Lung (tissue), 12 donors: ENCODE data around the gene UBQLN4. TPM values are rescaled to one million over a fixed set of nuclear protein-coding genes. Genes with fewer than 3 reads are reported as not detected.

Source experiments
- ATAC-seq: fragments of 200-7000 bp; cut with Tn5 transposase; one replicate; pipeline ENCODE4 v1.9.1; 2020; ENCODE audit warnings: moderate number of reproducible peaks; ENCODE audit not compliant: insufficient read depth, low FRiP score
- DNase-seq, 3 donors: peaks; one replicate each; pipeline ENCODE4 v3.0.0-alpha.2; 2013 to 2017
- H3K27ac ChIP-seq, 2 donors: one replicate each; pipeline ENCODE4 v1.5.1; 2013; ENCODE audit warnings: mild to moderate bottlenecking in 2 of 2, moderate library complexity in 2 of 2, control low read depth in 1 of 2, inconsistent platforms in 1 of 2, low read depth in 1 of 2, low read length in 1 of 2
- H3K27me3 ChIP-seq, 3 donors: one replicate each; pipeline ENCODE4 v1.5.1; 2013; ENCODE audit warnings: low read length in 2 of 3; ENCODE audit not compliant: control insufficient read depth in 3 of 3, insufficient read depth in 3 of 3
- H3K36me3 ChIP-seq, 4 donors: one replicate each; pipeline ENCODE4 v1.5.1; 2013; ENCODE audit warnings: low read length in 4 of 4, mild to moderate bottlenecking in 1 of 4, moderate library complexity in 1 of 4; ENCODE audit not compliant: control insufficient read depth in 4 of 4, insufficient read depth in 4 of 4
- H3K4me1 ChIP-seq, 5 donors: one replicate each; pipeline ENCODE4 v1.5.1; 2013; ENCODE audit warnings: low read length in 5 of 5, mild to moderate bottlenecking in 2 of 5, moderate library complexity in 1 of 5; ENCODE audit not compliant: control insufficient read depth in 5 of 5, insufficient read depth in 5 of 5
- H3K4me3 ChIP-seq: one replicate; pipeline ENCODE4 v1.5.1; 2013; ENCODE audit warnings: mild to moderate bottlenecking, control low read depth, moderate library complexity
- H3K9ac ChIP-seq, 2 donors: one replicate each; pipeline ENCODE4 v1.5.1; 2013; ENCODE audit warnings: low read length in 2 of 2, control low read depth in 1 of 2; ENCODE audit not compliant: insufficient read depth in 1 of 2
- H3K9me3 ChIP-seq, 4 donors: one replicate each; pipeline ENCODE4 v1.5.1; 2013; ENCODE audit warnings: low read length in 3 of 4, mild to moderate bottlenecking in 1 of 4, moderate library complexity in 1 of 4; ENCODE audit not compliant: control insufficient read depth in 4 of 4, insufficient read depth in 3 of 4
- WGBS, 2 donors: extraction: QIAGEN DNeasy Blood & Tissue Kit; methylation state at CpG; one replicate each; pipeline ENCODE4 v1.1.7; 2013; 5-methylcytosine and 5-hydroxymethylcytosine counted together
- polyA plus RNA-seq, 2 donors: library from polyadenylated mRNA; stranded (reverse); fragments of 200-250 nt; gene quantifications; one replicate each; pipeline ENCODE4 v1.2.1, GENCODE V29; 2013
- total RNA-seq, 2 donors: library from RNA; depleted of rRNA in 1 of 2; stranded (reverse); fragments of >200 nt in 1 of 2; gene quantifications; one replicate each; pipeline ENCODE4 v1.2.1, GENCODE V29; 2014 to 2021
- TF ChIP-seq, protein P1 (sequence below): IDR thresholded peaks from 2 replicates; pipeline ENCODE4 v1.5.1; 2012; ENCODE audit warnings: mild to moderate bottlenecking; ENCODE audit errors: control extremely low read depth, extremely low read depth
- donor health status: control.
- donor health status: control.
- donor health status: Bipolar disorder and iron deficiency.
- donor health status: healthy.
- donor health status: DM: yes; HTN: yes; CAD: no.

Gene UBQLN4
- total and polyA plus RNA-seq, 4 donors: 16.2 to 27.2 (median 22.9) TPM

DNA sequence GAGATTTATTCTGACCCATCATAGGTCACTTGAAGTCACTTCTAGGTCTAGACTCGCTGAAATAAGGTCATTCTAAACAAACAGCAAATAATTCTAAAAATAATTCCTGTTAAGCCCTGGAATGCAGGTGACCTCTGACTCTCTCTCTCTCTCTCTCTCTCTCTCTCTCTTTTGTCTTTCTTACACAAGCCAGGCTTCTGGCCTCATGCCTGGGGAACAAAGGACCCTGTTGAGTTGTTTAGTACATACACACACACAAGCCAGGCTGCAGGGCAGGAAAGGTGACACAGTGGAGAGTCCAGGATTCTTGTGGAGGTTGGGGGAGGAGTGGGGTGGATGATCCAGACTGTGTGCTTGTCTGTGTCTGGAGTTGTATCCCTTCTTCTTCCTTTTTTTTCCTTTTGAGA is 32.7 kb upstream of the UBQLN4 start:
- TF ChIP-seq, protein P1, sequence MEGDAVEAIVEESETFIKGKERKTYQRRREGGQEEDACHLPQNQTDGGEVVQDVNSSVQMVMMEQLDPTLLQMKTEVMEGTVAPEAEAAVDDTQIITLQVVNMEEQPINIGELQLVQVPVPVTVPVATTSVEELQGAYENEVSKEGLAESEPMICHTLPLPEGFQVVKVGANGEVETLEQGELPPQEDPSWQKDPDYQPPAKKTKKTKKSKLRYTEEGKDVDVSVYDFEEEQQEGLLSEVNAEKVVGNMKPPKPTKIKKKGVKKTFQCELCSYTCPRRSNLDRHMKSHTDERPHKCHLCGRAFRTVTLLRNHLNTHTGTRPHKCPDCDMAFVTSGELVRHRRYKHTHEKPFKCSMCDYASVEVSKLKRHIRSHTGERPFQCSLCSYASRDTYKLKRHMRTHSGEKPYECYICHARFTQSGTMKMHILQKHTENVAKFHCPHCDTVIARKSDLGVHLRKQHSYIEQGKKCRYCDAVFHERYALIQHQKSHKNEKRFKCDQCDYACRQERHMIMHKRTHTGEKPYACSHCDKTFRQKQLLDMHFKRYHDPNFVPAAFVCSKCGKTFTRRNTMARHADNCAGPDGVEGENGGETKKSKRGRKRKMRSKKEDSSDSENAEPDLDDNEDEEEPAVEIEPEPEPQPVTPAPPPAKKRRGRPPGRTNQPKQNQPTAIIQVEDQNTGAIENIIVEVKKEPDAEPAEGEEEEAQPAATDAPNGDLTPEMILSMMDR: no peak

DNA sequence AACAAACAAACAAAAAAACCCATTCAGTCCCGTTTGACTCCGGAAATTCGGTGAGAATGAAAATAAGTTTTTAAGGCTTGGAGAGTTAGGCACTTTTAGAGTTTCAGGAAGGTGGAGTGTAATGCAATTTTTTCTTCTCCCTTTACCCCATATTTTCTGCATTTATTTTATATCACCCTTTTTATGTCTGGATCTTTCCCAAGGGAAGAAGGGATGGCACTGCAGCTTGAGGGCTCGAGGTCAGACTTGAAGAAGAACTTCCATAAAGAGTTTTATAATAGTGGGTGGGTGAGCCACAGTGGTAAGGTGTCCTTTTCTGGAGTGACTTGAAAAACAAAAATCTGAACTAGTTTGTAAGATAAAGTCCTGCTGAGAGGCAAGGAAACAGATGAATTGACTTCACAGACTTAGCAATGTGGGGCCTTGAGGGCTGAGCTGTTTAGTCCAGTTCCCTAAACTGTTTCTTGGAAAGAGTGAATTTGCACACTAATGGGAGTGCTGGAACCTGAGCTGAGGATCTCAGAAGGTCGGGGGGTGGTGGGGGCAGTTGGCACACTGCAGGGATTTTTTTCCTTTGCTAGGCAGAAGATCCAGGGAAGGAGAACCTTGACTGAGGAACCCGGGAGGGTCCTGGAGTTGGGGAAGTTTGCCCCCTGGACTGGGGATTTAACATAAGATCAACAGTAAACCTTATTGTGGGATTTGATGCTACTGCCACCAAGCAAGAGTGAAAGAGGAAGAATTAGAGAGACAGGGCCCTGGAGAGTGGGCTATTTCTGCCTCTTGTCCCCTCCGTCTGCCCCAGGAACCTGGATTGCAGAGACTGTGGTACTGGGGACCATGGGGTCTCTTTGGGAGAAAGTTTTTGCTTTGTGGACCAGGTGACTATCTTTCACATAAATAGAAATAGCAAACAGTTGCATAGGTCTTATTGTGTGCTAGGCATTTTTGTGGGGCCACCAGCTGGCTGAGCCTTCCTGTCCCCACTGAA is 30.5 kb upstream of the UBQLN4 start:
- H3K9ac ChIP-seq: peak overlapping the region; percentile 16 to 32
- H3K4me3 ChIP-seq: no peak overlapping the region
- peaks cover 0 to 29% (median 12%) of the 10 kb centered on the region in 5 donors for H3K4me1 ChIP-seq
- H3K36me3 ChIP-seq: peaks cover 0 to 3% (median 0%) of the 10 kb centered on the region in 4 donors
- H3K27me3 ChIP-seq: no peaks in the 10 kb centered on the region
- DNase-seq: no peak
- TF ChIP-seq, protein P1: no peak
- no peaks in the 10 kb centered on the region for H3K9me3 ChIP-seq
- H3K27ac ChIP-seq: no peak overlapping the region
- 63 to 73% methylated on average over 7 of the region's 7 CpGs for WGBS, 2 donors
- no peak for ATAC-seq

More for the DNA sequence above, 32.7 kb upstream of the UBQLN4 start:
- no peak overlapping the region for H3K27ac ChIP-seq
- DNase-seq: peak; percentile 56 to 69 (median 59)
- no peak overlapping the region for H3K4me3 ChIP-seq
- 34 to 64% methylated on average over 1 of the region's 1 CpG for WGBS, 2 donors
- H3K9ac ChIP-seq: no peak overlapping the region
- peaks cover 0 to 2% (median 0%) of the 10 kb centered on the region in 4 donors for H3K36me3 ChIP-seq
- H3K9me3 ChIP-seq: no peaks in the 10 kb centered on the region
- H3K27me3 ChIP-seq: no peaks in the 10 kb centered on the region
- ATAC-seq: no peak
- H3K4me1 ChIP-seq: peaks cover 0 to 19% (median 5%) of the 10 kb centered on the region in 5 donors

DNA sequence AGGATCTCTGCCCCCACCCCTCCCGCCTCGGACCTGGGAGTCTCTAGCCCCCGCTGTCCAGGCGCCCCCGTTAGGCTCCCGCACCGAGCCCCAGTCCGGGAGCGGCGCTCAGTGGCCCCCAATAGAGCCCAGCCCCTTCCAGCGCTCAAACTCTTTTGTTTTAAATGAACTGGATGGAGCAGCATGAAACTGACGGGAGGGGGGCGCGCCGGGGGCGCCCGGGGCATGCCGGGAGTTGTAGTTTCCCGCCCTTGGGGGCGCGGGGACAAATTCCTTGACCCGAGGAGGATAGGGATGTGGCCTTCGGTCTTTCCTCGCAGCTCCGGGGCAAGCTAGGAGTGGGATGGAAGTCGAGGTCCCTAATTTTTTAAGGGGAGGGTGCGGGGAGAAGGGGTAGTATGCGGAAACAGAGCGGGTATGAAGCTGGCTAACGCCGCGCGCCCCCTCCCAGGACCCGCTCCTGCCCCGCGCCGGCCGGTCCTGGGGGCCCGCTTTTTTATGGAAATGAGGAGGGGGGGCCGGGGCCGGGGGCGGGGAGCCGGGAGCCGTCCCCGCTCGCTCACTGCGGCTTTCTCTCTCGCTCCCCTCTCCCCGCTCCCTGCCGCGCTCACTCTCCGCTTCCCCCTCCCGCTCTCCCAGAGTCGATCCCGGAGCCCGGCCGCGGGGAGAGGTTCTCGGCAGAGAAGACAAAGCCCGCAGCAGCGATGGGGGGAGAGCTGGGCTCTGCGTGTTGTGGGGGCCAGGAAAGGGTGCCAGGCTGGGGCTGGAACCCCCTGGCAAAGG is 28.9 kb upstream of the UBQLN4 start, which contains the start of gene MEX3A:
MEX3A (minus strand) TSS at position 157 of the 783 bp plus-strand sequence. CDS start 467 bp downstream, outside the sequence.
- Histone ChIP-seq H3K9ac (peak within 1 kb of the TSS; percentile 73 to 80), H3K27me3 (no peaks in the 10 kb centered on the region), H3K36me3 (peaks cover 0 to 4% (median 0%) of the 10 kb centered on the region in 4 donors), H3K27ac (no peak within 1 kb of the TSS), H3K9me3 (no peaks in the 10 kb centered on the region), H3K4me1 (peaks cover 0 to 45% (median 19%) of the 10 kb centered on the region in 5 donors), H3K4me3 (peak within 1 kb of the TSS; percentile 48)
- TF ChIP-seq, protein P1: no peak
- DNase-seq (peak; percentile 96 to 97 (median 96)), ATAC-seq (peak; percentile 86)
- 0 to 1% methylated on average over 49 to 62 of the region's 62 CpGs for WGBS, 2 donors
